ENCODE results near the gene APOLD1.
A peak's percentile ranks its signal among the peaks of the same experiment; 100 is the strongest.

The APOLD1 gene

DNA sequence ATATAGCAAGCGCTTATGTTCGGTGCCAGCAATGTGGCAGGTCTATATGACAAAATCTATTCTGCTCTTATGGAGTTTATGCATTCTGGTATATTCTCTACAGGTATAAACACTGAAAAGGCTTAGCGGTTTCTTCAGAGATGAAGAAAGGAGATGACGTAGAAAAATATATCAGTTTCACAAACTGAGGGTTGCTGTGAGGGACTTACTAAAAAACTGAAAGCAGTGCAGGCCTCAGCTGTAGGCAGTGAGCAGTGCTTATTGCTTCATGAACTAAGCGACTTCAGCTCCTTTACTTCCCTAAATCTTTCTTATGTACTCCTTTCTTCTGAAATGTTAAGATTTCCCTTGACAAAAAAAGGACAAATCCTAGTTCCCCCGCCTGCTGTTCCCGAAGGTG, 32.2 kb downstream of the APOLD1 start:
- TF ChIP-seq POLR2AphosphoS5 (IDR thresholded peaks at IDR 0.05; ENCODE audit: low read depth) (no peak), GABPA (IDR thresholded peaks at IDR 0.05; ENCODE audit: low read depth) (no peak), SPI1 (IDR thresholded peaks at IDR 0.05; ENCODE audit: borderline replicate concordance, low read depth) (no peak)
- TF ChIP-seq, protein P1, sequence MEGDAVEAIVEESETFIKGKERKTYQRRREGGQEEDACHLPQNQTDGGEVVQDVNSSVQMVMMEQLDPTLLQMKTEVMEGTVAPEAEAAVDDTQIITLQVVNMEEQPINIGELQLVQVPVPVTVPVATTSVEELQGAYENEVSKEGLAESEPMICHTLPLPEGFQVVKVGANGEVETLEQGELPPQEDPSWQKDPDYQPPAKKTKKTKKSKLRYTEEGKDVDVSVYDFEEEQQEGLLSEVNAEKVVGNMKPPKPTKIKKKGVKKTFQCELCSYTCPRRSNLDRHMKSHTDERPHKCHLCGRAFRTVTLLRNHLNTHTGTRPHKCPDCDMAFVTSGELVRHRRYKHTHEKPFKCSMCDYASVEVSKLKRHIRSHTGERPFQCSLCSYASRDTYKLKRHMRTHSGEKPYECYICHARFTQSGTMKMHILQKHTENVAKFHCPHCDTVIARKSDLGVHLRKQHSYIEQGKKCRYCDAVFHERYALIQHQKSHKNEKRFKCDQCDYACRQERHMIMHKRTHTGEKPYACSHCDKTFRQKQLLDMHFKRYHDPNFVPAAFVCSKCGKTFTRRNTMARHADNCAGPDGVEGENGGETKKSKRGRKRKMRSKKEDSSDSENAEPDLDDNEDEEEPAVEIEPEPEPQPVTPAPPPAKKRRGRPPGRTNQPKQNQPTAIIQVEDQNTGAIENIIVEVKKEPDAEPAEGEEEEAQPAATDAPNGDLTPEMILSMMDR (IDR thresholded peaks at IDR 0.05; ENCODE audit: insufficient read depth, low read length), result no peak
- TF ChIP-seq, protein P2, sequence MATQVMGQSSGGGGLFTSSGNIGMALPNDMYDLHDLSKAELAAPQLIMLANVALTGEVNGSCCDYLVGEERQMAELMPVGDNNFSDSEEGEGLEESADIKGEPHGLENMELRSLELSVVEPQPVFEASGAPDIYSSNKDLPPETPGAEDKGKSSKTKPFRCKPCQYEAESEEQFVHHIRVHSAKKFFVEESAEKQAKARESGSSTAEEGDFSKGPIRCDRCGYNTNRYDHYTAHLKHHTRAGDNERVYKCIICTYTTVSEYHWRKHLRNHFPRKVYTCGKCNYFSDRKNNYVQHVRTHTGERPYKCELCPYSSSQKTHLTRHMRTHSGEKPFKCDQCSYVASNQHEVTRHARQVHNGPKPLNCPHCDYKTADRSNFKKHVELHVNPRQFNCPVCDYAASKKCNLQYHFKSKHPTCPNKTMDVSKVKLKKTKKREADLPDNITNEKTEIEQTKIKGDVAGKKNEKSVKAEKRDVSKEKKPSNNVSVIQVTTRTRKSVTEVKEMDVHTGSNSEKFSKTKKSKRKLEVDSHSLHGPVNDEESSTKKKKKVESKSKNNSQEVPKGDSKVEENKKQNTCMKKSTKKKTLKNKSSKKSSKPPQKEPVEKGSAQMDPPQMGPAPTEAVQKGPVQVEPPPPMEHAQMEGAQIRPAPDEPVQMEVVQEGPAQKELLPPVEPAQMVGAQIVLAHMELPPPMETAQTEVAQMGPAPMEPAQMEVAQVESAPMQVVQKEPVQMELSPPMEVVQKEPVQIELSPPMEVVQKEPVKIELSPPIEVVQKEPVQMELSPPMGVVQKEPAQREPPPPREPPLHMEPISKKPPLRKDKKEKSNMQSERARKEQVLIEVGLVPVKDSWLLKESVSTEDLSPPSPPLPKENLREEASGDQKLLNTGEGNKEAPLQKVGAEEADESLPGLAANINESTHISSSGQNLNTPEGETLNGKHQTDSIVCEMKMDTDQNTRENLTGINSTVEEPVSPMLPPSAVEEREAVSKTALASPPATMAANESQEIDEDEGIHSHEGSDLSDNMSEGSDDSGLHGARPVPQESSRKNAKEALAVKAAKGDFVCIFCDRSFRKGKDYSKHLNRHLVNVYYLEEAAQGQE (IDR thresholded peaks at IDR 0.05; ENCODE audit: insufficient replicate concordance, low read depth), result no peak
- H3K27me3 ChIP-seq (ENCODE audit: insufficient read depth, poor library complexity, severe bottlenecking), result no peaks in the 10 kb centered on the region
- DNase-seq (ENCODE audit: low read depth in 1 of 2, low spot score in 1 of 2), result peak in 1 of 2 experiments; percentile 77
- no peak overlapping the region for H3K4me3 ChIP-seq (replicated peaks; ENCODE audit: insufficient read depth, low read length)
- no peak overlapping the region; the same call in 1 of the 2 replicates for H3K27ac ChIP-seq (replicated peaks)

DNA sequence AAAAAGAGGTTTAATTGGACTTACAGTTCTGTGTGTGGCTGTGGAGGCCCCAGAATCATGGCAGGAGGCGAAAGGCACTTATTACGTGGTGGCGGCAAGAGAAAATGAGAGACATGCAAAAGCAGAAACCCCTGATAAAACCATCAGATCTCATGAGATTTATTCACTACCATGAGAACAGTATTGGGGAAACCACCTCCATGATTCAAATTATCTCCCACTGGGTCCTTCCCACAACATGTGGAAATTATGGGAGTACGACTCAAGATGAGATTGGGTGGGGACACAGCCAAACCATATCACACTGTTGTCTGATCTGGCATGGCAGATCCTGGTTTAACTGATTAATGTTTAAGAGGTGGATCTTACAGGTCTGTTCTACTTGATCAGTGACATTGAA, 33.2 kb downstream of the APOLD1 start:
- Histone ChIP-seq H3K27me3 (ENCODE audit: insufficient read depth, poor library complexity, severe bottlenecking) (no peaks in the 10 kb centered on the region), H3K4me3 (replicated peaks; ENCODE audit: insufficient read depth, low read length) (no peak overlapping the region), H3K27ac (replicated peaks) (no peak overlapping the region)
- TF ChIP-seq POLR2AphosphoS5 (IDR thresholded peaks at IDR 0.05; ENCODE audit: low read depth), result no peak
- TF ChIP-seq SPI1 (IDR thresholded peaks at IDR 0.05; ENCODE audit: borderline replicate concordance, low read depth), result no peak
- TF ChIP-seq, protein P1 (IDR thresholded peaks at IDR 0.05; ENCODE audit: insufficient read depth, low read length), result no peak
- TF ChIP-seq GABPA (IDR thresholded peaks at IDR 0.05; ENCODE audit: low read depth), result no peak
- TF ChIP-seq, protein P2 (IDR thresholded peaks at IDR 0.05; ENCODE audit: insufficient replicate concordance, low read depth), result no peak
- DNase-seq (ENCODE audit: low read depth in 1 of 2, low spot score in 1 of 2), result no peak

DNA sequence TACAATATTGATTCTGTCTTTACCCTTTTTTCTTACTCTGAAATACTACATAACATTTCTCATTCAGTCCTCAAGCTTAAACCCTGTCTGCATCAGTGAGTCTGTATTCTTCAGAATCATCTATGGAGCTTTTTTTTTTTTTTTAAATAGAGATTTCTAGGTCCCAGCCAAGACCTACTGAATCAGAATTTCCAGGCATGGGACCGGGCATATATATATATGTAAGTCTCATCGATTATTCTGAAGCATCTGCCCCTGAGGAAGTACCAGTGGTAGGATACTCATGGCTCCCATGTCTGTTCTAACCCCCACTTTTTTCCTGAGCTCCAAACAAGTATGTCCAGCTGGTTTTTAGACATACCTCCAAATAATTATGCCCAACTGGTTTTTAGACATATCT, 33.8 kb downstream of the APOLD1 start:
- TF ChIP-seq, protein P2 (IDR thresholded peaks at IDR 0.05; ENCODE audit: insufficient replicate concordance, low read depth), result no peak
- TF ChIP-seq POLR2AphosphoS5 (IDR thresholded peaks at IDR 0.05; ENCODE audit: low read depth), result no peak
- no peak for TF ChIP-seq GABPA (IDR thresholded peaks at IDR 0.05; ENCODE audit: low read depth)
- no peak for TF ChIP-seq SPI1 (IDR thresholded peaks at IDR 0.05; ENCODE audit: borderline replicate concordance, low read depth)
- TF ChIP-seq, protein P1 (IDR thresholded peaks at IDR 0.05; ENCODE audit: insufficient read depth, low read length), result no peak

More for the DNA sequence above, 33.8 kb downstream of the APOLD1 start:
- H3K27ac ChIP-seq (replicated peaks), result no peak overlapping the region
- H3K27me3 ChIP-seq (ENCODE audit: insufficient read depth, poor library complexity, severe bottlenecking), result no peaks in the 10 kb centered on the region
- H3K4me3 ChIP-seq (replicated peaks; ENCODE audit: insufficient read depth, low read length), result no peak overlapping the region
- no peak for DNase-seq (ENCODE audit: low read depth in 1 of 2, low spot score in 1 of 2)

All from HL-60 (cell line).